ENCODE data around the gene PHKB. TPM values are rescaled to one million over a fixed set of nuclear protein-coding genes. Genes with fewer than 3 reads are reported as not detected.

PHKB gene
- total and polyA plus RNA-seq, 2 of the 8 experiments (the other 6 are each of a cell fraction or from before 2014, with no cell fraction given), result 18.6 to 38.3 TPM

GRCh38 chr16:47699106-47699505 lies 238.0 kb downstream of the PHKB start:
- DNase-seq (ENCODE audit: low read depth in 1 of 2, low spot score in 2 of 2) (no peak), FAIRE-seq (no peak)
- Histone ChIP-seq H3K79me1 (ENCODE audit: low read depth, low read length) (no peaks in the 10 kb centered on the region), H4K8ac (ENCODE audit: extremely low read depth, insufficient read depth, low read length) (no peak overlapping the region), H3K4me2 (ENCODE audit: insufficient read depth in 1 of 2, low read depth in 2 of 2, low read length in 2 of 2) (no peak overlapping the region), H2BK20ac (ENCODE audit: low read length) (no peak overlapping the region), H4K5ac (ENCODE audit: insufficient read length, low read depth, low read length) (no peak overlapping the region), H3K27me3 (replicated peaks in 1 of 4; ENCODE audit: control insufficient read depth in 3 of 4, extremely low read depth in 1 of 4, insufficient read depth in 3 of 4, low read length in 3 of 4) (no peaks in the 10 kb centered on the region), H3K9ac (replicated peaks in 1 of 4; ENCODE audit: extremely low read depth in 1 of 4, low read depth in 3 of 4, low read length in 3 of 4) (no peak overlapping the region), H3K9me3 (ENCODE audit: insufficient read depth in 2 of 2, low read depth in 1 of 2, low read length in 1 of 2) (no peaks in the 10 kb centered on the region), H3K56ac (replicated peaks; ENCODE audit: insufficient read length, low read depth, low read length) (no peak overlapping the region), H3K4me3 (ENCODE audit: extremely low read depth in 1 of 4, insufficient read depth in 2 of 4, low read depth in 3 of 4, low read length in 4 of 4) (no peak overlapping the region), H2BK15ac (ENCODE audit: low read length) (no peak overlapping the region), H2BK120ac (replicated peaks; ENCODE audit: low read depth, low read length) (no peak overlapping the region), H3K23me2 (ENCODE audit: low read depth, low read length) (no peaks in the 10 kb centered on the region), H2BK5ac (ENCODE audit: low read depth, low read length) (peak overlapping the region; percentile 9; the same call in 1 of the 2 replicates), H3K79me2 (ENCODE audit: control insufficient read depth in 1 of 2, insufficient read depth in 2 of 2, low read length in 2 of 2) (no peaks in the 10 kb centered on the region), H2BK12ac (ENCODE audit: low read depth, low read length) (no peak overlapping the region), H3K27ac (ENCODE audit: low read depth, low read length) (no peak overlapping the region), H4K91ac (replicated peaks; ENCODE audit: insufficient read length, low read length) (peak overlapping the region; percentile 7), H3K36me3 (ENCODE audit: control insufficient read depth in 2 of 4, insufficient read depth in 4 of 4, low read length in 3 of 4) (peaks cover 0 to 3% (median 0%) of the 10 kb centered on the region in 4 experiments; a peak in 2 of 8 replicates), H4K20me1 (replicated peaks in 1 of 2; ENCODE audit: control insufficient read depth in 1 of 2, insufficient read depth in 2 of 2, low read length in 2 of 2) (no peaks in the 10 kb centered on the region), H3K23ac (ENCODE audit: insufficient read length) (no peak overlapping the region), H2AK5ac (ENCODE audit: low read depth, low read length) (no peak overlapping the region), H3K4me1 (replicated peaks in 1 of 4; ENCODE audit: control insufficient read depth in 3 of 4, insufficient read depth in 4 of 4, low read length in 3 of 4) (peaks cover 2 to 10% (median 5%) of the 10 kb centered on the region in 4 experiments; a peak in 5 of 7 replicates), H3K14ac (ENCODE audit: insufficient read length) (no peak overlapping the region), H3K18ac (ENCODE audit: extremely low read depth, low read length) (no peak overlapping the region), H3K4ac (replicated peaks; ENCODE audit: insufficient read length, low read depth, low read length) (no peak overlapping the region), H2AFZ (ENCODE audit: low read length) (no peak overlapping the region)
- WGBS, 2 experiments (ENCODE audit: extremely low coverage in 1 of 2, insufficient coverage in 1 of 2, insufficient read length in 1 of 2, insufficient replicate concordance in 2 of 2, low coverage in 1 of 2, low lambda C conversion rate in 2 of 2, missing lambda C conversion rate in 1 of 2), result 77% methylated on average over 5 of the region's 5 CpGs; no CpG with 5 or more reads in 1 of the 2 experiments
- CTCF ChIA-PET (ENCODE audit: partially characterized antibody), result interaction anchor here (0.7 to 0.9 kb wide), 3 partner anchors 8 to 356 kb away, joined by 3 read pairs; no protein-coding TSS in a partner anchor
- POLR2A ChIA-PET (ENCODE audit: partially characterized antibody), result interaction anchor here (1.2 kb wide), 1 partner anchor 11 kb away, joined by 4 read pairs; no protein-coding TSS in a partner anchor
- TF ChIP-seq SP1 (IDR thresholded peaks at IDR 0.05; ENCODE audit: low read depth, low read length) (no peak), E2F6 (IDR thresholded peaks at IDR 0.05) (no peak), POLR2A (IDR thresholded peaks at IDR 0.05; ENCODE audit: control extremely low read depth in 1 of 2, low read depth in 2 of 2, low read length in 2 of 2) (no peak)

Measured in H1 (cell line).